Glutamatergic neuron (in vitro differentiated cells): ENCODE measurements around the gene SH2D7. TPM values are rescaled to one million over a fixed set of nuclear protein-coding genes. Genes with fewer than 3 reads are reported as not detected.

Experiments
- DNase-seq: peaks from one replicate; pipeline ENCODE4 v3.0.0; 2022
- H3K27ac Mint-ChIP-seq: one replicate; pipeline ENCODE4 v1.8.0; 2020; ENCODE audit warnings: mild to moderate bottlenecking, mixed read lengths, inconsistent platforms; ENCODE audit not compliant: unreplicated experiment
- H3K27me3 Mint-ChIP-seq: one replicate; pipeline ENCODE4 v1.8.0; 2020; ENCODE audit warnings: mild to moderate bottlenecking, moderate library complexity, mixed read lengths, inconsistent platforms; ENCODE audit not compliant: unreplicated experiment
- H3K36me3 Mint-ChIP-seq: one replicate; pipeline ENCODE4 v1.8.0; 2020; ENCODE audit warnings: mild to moderate bottlenecking, mixed read lengths, inconsistent platforms; ENCODE audit not compliant: unreplicated experiment
- H3K4me1 Mint-ChIP-seq: one replicate; pipeline ENCODE4 v1.8.0; 2020; ENCODE audit warnings: mild to moderate bottlenecking, low read depth, mixed read lengths, inconsistent platforms; ENCODE audit not compliant: unreplicated experiment
- H3K4me3 Mint-ChIP-seq: one replicate; pipeline ENCODE4 v1.8.0; 2020; ENCODE audit warnings: mild to moderate bottlenecking, mixed read lengths, inconsistent platforms; ENCODE audit not compliant: unreplicated experiment
- H3K9me3 Mint-ChIP-seq: one replicate; pipeline ENCODE4 v1.8.0; 2020; ENCODE audit warnings: mild to moderate bottlenecking, moderate library complexity, mixed read lengths, inconsistent platforms; ENCODE audit not compliant: unreplicated experiment
- CTCF ChIP-seq: fragments of 200-600 bp; sonication (generic); IDR thresholded peaks from one replicate; pipeline ENCODE4 v1.5.0; 2021; ENCODE audit not compliant: partially characterized antibody, unreplicated experiment
- total RNA-seq: library from RNA; stranded (reverse); fragmentation: NEBNext Ultra II Directional; extraction: Animal tissue kit (Norgen Biotek cat#: 25700); gene quantifications from one replicate; pipeline ENCODE4 v1.2.1, GENCODE V29; 2021; ENCODE audit not compliant: unreplicated experiment

SH2D7 gene
- total RNA-seq, 1 donor from 2014 or later: not detected

- H3K36me3 Mint-ChIP-seq: no peaks in the 10 kb centered on the region
- H3K4me3 Mint-ChIP-seq: peak overlapping the region; percentile 17
- H3K9me3 Mint-ChIP-seq: peaks cover 14% of the 10 kb centered on the region
These were observed 37.4 kb upstream of the SH2D7 start for GRCh38 chr15:78054966-78055365.

GRCh38 chr15:78055919-78056713 lies 36.2 kb upstream of the SH2D7 start:
- peak; percentile 48 for DNase-seq
- TF ChIP-seq CTCF: no peak
- Mint-ChIP-seq H3K27me3 (peaks cover 6% of the 10 kb centered on the region), H3K36me3 (no peaks in the 10 kb centered on the region), H3K27ac (peak overlapping the region; percentile 82), H3K4me3 (peak overlapping the region; percentile 66), H3K9me3 (peaks cover 14% of the 10 kb centered on the region), H3K4me1 (peaks cover 46% of the 10 kb centered on the region)

More at GRCh38 chr15:78054966-78055365, 37.4 kb upstream of the SH2D7 start:
- Mint-ChIP-seq H3K4me1 (peaks cover 57% of the 10 kb centered on the region), H3K27me3 (peaks cover 6% of the 10 kb centered on the region), H3K27ac (no peak overlapping the region)
- no peak for TF ChIP-seq CTCF
- no peak for DNase-seq

- peaks cover 6% of the 10 kb centered on the region for H3K27me3 Mint-ChIP-seq
- no peak for DNase-seq
- H3K36me3 Mint-ChIP-seq: no peaks in the 10 kb centered on the region
- no peak overlapping the region for H3K4me3 Mint-ChIP-seq
- TF ChIP-seq CTCF: no peak
- H3K4me1 Mint-ChIP-seq: peaks cover 47% of the 10 kb centered on the region
- H3K9me3 Mint-ChIP-seq: peaks cover 14% of the 10 kb centered on the region
- H3K27ac Mint-ChIP-seq: no peak overlapping the region
These were observed 35.6 kb upstream of the SH2D7 start for GRCh38 chr15:78056714-78057269.

DNA sequence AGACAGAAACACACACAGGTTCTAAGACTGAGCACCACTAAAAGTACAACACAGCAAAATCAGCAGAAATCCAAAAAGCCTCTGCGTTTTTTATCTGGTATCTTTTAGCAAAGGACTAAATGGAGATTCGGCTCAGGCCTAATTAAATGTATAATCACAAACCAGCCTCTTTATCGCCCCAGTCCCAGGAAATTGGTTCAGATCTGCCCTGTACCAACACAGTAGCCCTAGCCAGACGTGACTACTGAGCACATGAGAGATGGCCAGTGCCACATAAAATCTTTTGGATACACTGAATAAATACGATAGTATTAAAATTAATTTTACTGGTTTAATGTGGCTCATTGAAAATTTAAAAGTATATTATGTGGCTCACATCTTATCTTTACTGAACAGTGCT lies 34.6 kb upstream of the SH2D7 start:
- peak overlapping the region; percentile 65 for H3K4me3 Mint-ChIP-seq
- DNase-seq: no peak
- peaks cover 6% of the 10 kb centered on the region for H3K27me3 Mint-ChIP-seq
- TF ChIP-seq CTCF: no peak
- peak overlapping the region; percentile 93 for H3K27ac Mint-ChIP-seq
- H3K36me3 Mint-ChIP-seq: no peaks in the 10 kb centered on the region
- peaks cover 14% of the 10 kb centered on the region for H3K9me3 Mint-ChIP-seq
- peaks cover 44% of the 10 kb centered on the region for H3K4me1 Mint-ChIP-seq

DNA sequence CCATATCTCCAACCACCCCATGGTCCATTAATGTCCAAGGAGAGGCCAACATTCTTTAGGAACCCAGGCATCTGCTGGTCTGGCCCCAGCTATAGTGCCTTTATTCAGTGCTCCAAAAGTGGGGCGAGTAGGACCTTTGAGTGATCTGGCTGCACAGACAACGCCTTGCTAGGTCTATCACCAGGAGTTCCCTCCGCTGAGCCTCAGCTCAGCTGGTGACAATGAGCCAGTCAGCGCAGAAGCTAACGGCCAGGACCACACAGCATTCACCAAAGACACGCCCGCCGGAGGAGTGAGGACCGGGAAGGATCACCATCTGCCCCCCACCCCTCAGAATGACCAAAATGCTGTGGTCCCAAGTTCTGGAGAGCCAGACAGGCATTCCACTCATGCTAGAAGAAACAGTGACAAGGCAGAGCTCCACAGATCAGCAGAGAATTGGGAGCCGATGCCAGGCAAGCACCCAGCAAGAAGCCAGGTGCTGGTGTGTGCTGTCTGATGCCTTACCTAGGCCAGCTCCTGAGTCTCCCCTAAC lies 33.9 kb upstream of the SH2D7 start:
- DNase-seq: no peak
- H3K27ac Mint-ChIP-seq: peak overlapping the region; percentile 93
- no peak for TF ChIP-seq CTCF
- H3K4me3 Mint-ChIP-seq: peak overlapping the region; percentile 65
- no peaks in the 10 kb centered on the region for H3K36me3 Mint-ChIP-seq
- peaks cover 14% of the 10 kb centered on the region for H3K9me3 Mint-ChIP-seq
- H3K27me3 Mint-ChIP-seq: peaks cover 6% of the 10 kb centered on the region
- H3K4me1 Mint-ChIP-seq: peaks cover 46% of the 10 kb centered on the region
